ENCODE results near the gene KRT86.
"Not testable (repeated sequence)": the region's sequence is repeated elsewhere in the genome, so short reads cannot be mapped to it uniquely, and the experiment has no call there.

Gene KRT86

GRCh38 chr12:52252175-52252615, 22.2 kb upstream of the KRT86 start:
- not testable (repeated sequence) for DNase-seq

- no peak for DNase-seq
These were observed 21.6 kb upstream of the KRT86 start for GRCh38 chr12:52252728-52253343.

GRCh38 chr12:52253391-52254179, 20.9 kb upstream of the KRT86 start:
- DNase-seq = no peak

- DNase-seq = no peak
These were observed 20.1 kb upstream of the KRT86 start for GRCh38 chr12:52254180-52254964.

GRCh38 chr12:52254965-52255751, 19.3 kb upstream of the KRT86 start:
- no peak for DNase-seq

- no peak for DNase-seq
These were observed 18.4 kb upstream of the KRT86 start for GRCh38 chr12:52255926-52256583.

- DNase-seq = no peak
These were observed 17.9 kb upstream of the KRT86 start for GRCh38 chr12:52256584-52256935.

- no peak for DNase-seq
These were observed 17.3 kb upstream of the KRT86 start for GRCh38 chr12:52257074-52257551.

GRCh38 chr12:52257922-52258321, 16.5 kb upstream of the KRT86 start:
- not testable (repeated sequence) for DNase-seq

- no peak for DNase-seq
These were observed 16.0 kb upstream of the KRT86 start for GRCh38 chr12:52258335-52258901.

- no peak for DNase-seq
These were observed 14.7 kb upstream of the KRT86 start for GRCh38 chr12:52259657-52260243.

- DNase-seq = no peak
These were observed 13.9 kb upstream of the KRT86 start for GRCh38 chr12:52260361-52261207.

GRCh38 chr12:52261208-52261484, 13.3 kb upstream of the KRT86 start:
- no peak for DNase-seq

- DNase-seq = no peak
These were observed 12.2 kb upstream of the KRT86 start for GRCh38 chr12:52262286-52262685.

- DNase-seq = no peak
These were observed 10.5 kb upstream of the KRT86 start for GRCh38 chr12:52263761-52264434.

- DNase-seq = no peak
These were observed 10.0 kb upstream of the KRT86 start for GRCh38 chr12:52264435-52264825.

- DNase-seq = no peak
These were observed 7.9 kb upstream of the KRT86 start for GRCh38 chr12:52266514-52266913.

GRCh38 chr12:52267266-52267665, 7.2 kb upstream of the KRT86 start:
- no peak for DNase-seq

GRCh38 chr12:52267699-52268098, 6.7 kb upstream of the KRT86 start:
- DNase-seq = no peak

GRCh38 chr12:52268212-52268611, 6.2 kb upstream of the KRT86 start:
- DNase-seq = no peak

Measured in NCI-H1105 treated with DMSO at 0.1 percent for 48 hours (cell line).